Fibroblast of pulmonary artery (primary cell): Measurements from ENCODE around the gene RXFP4.

ENCODE experiments used
- DNase-seq: peaks from one replicate; pipeline ENCODE4 v3.0.0-alpha.2; 2010; ENCODE audit warnings: low read depth
- H3K4me3 ChIP-seq: replicated peaks from 2 replicates; pipeline ENCODE4 v1.5.1; 2011; ENCODE audit warnings: low read depth, mild to moderate bottlenecking, control low read depth, low read length, moderate library complexity
- TF ChIP-seq, protein P1 (sequence below): IDR thresholded peaks from 2 replicates; pipeline ENCODE4 v1.5.1; 2011; ENCODE audit warnings: mild to moderate bottlenecking, control low read depth, low read length, inconsistent platforms; ENCODE audit errors: missing control alignments

RXFP4 gene

GRCh38 chr1:155938220-155938627, 3.2 kb upstream of the RXFP4 start:
- peak; percentile 83 for DNase-seq
- no peak overlapping the region for H3K4me3 ChIP-seq

GRCh38 chr1:155940482-155940992, 901 bp upstream of the RXFP4 start:
- TF ChIP-seq, protein P1, sequence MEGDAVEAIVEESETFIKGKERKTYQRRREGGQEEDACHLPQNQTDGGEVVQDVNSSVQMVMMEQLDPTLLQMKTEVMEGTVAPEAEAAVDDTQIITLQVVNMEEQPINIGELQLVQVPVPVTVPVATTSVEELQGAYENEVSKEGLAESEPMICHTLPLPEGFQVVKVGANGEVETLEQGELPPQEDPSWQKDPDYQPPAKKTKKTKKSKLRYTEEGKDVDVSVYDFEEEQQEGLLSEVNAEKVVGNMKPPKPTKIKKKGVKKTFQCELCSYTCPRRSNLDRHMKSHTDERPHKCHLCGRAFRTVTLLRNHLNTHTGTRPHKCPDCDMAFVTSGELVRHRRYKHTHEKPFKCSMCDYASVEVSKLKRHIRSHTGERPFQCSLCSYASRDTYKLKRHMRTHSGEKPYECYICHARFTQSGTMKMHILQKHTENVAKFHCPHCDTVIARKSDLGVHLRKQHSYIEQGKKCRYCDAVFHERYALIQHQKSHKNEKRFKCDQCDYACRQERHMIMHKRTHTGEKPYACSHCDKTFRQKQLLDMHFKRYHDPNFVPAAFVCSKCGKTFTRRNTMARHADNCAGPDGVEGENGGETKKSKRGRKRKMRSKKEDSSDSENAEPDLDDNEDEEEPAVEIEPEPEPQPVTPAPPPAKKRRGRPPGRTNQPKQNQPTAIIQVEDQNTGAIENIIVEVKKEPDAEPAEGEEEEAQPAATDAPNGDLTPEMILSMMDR, result no peak
- DNase-seq, result peak; percentile 73
- H3K4me3 ChIP-seq, result no peak overlapping the region

More at GRCh38 chr1:155938220-155938627, 3.2 kb upstream of the RXFP4 start:
- TF ChIP-seq, protein P1, result peak; percentile 81

DNA sequence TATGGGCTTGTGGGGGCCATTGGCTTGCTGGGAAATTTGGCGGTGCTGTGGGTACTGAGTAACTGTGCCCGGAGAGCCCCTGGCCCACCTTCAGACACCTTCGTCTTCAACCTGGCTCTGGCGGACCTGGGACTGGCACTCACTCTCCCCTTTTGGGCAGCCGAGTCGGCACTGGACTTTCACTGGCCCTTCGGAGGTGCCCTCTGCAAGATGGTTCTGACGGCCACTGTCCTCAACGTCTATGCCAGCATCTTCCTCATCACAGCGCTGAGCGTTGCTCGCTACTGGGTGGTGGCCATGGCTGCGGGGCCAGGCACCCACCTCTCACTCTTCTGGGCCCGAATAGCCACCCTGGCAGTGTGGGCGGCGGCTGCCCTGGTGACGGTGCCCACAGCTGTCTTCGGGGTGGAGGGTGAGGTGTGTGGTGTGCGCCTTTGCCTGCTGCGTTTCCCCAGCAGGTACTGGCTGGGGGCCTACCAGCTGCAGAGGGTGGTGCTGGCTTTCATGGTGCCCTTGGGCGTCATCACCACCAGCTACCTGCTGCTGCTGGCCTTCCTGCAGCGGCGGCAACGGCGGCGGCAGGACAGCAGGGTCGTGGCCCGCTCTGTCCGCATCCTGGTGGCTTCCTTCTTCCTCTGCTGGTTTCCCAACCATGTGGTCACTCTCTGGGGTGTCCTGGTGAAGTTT, 550 bp downstream of the RXFP4 start:
- no peak overlapping the region for H3K4me3 ChIP-seq
- no peak for DNase-seq
- TF ChIP-seq, protein P1, result no peak

GRCh38 chr1:155942578-155943141, 1.2 kb downstream of the RXFP4 start:
- H3K4me3 ChIP-seq, result no peak overlapping the region
- DNase-seq, result no peak
- TF ChIP-seq, protein P1, result no peak

DNA sequence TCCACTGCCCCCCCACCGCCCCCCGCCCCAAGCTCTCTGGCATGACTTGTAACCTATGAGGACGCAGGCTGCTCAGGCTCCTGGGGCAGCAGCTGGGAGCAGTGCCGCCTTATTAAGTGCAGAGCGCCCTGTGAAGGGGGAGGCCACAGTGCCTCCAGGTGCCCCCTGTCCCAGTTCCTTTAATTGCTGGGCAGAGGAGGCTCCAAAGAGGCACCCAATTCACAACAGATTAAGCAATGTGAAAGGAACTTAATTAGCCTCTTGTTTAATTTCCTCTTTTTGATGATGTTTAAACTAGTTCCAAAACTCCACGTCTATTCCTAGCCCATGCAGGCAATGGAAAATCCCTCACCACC, 3.0 kb downstream of the RXFP4 start:
- no peak overlapping the region for H3K4me3 ChIP-seq
- no peak for DNase-seq
- TF ChIP-seq, protein P1, result no peak

DNA sequence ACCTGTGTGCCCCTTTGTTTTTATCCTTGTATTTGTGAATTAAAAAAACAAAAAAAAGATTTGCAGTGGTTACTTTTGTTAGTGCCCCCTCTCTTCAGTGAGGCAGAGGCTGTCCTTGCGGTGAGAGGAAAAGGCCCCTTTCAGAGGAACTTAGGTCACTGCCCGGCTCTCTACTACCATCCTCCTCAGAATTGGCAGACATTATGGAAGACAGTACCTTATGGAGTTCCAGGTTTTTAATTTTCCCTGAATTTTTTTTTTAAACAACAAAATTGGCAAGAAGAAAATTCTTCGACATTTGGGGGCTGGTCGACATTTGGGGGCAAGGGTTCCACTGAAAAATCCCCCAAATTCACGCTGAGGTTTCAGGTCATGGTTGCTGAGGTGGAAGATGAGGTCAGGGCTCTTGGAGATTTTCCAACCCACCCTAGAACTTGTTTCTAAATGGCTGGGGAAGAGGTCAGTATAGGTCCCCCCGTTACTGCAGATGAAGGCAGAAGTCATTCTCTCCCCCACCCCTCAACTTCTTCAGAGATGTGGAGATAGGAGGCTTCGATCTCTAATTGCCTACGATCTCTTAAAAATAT, 5.3 kb downstream of the RXFP4 start:
- no peak for DNase-seq
- TF ChIP-seq, protein P1, result no peak
- no peak overlapping the region for H3K4me3 ChIP-seq
